ENCODE measurements around the gene TPCN2. TPM values are rescaled to one million over a fixed set of nuclear protein-coding genes. Genes with fewer than 3 reads are reported as not detected.

TPCN2 gene
- total and polyA plus RNA-seq, 2 donors from 2014 or later = 12.9 to 22.4 TPM

DNA sequence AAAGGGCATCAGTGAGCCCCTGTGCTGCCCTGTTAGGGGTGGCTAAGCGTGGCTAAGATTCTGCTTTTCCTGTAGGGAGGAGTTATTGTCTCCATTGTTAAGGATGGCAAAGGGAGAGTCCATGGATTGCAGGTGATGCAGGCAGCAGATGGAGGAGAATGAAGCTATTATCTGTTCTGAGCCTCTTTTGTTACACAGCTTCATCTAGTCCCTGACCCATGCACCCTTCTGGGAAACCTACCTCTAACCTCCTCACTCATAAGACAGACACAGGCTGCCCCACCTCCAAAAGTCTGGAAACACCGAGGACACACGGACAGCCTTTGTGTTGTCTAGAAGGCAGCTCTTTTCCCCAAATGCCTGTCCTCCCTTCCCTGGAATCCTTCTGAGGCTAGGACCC, 120.7 kb downstream of the TPCN2 start:
- no peak for FAIRE-seq
- intact Hi-C loops (cut with DNase I) = no loop called here
- no peak for DNase-seq

DNA sequence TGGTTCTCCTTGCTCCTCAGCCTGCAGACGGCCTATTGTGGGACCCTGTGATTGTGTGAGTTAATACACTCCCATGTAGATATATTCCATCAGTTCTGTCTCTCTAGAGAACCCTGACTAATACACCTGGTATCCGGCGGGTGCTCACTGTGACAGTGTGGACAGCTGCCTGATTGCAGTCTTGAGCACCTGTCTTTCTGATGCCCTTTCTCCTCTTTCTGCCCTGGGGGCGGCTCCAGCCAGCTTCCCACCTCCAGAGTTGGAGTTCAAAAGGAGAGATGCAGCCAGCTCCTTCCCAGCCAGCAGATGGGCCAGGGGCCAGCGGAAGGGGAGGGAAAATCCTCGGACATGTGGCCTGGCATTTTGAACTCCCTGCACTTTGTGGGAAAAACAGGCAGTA, 122.0 kb downstream of the TPCN2 start:
- intact Hi-C loops (cut with DNase I) = no loop called here
- TF ChIP-seq, protein P1, sequence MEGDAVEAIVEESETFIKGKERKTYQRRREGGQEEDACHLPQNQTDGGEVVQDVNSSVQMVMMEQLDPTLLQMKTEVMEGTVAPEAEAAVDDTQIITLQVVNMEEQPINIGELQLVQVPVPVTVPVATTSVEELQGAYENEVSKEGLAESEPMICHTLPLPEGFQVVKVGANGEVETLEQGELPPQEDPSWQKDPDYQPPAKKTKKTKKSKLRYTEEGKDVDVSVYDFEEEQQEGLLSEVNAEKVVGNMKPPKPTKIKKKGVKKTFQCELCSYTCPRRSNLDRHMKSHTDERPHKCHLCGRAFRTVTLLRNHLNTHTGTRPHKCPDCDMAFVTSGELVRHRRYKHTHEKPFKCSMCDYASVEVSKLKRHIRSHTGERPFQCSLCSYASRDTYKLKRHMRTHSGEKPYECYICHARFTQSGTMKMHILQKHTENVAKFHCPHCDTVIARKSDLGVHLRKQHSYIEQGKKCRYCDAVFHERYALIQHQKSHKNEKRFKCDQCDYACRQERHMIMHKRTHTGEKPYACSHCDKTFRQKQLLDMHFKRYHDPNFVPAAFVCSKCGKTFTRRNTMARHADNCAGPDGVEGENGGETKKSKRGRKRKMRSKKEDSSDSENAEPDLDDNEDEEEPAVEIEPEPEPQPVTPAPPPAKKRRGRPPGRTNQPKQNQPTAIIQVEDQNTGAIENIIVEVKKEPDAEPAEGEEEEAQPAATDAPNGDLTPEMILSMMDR (IDR thresholded peaks at IDR 0.05; ENCODE audit: borderline replicate concordance, extremely low read depth, insufficient read depth) = no peak
- H3K9ac ChIP-seq (ENCODE audit: low read length in 3 of 3) = no peak overlapping the region
- H3K36me3 ChIP-seq (ENCODE audit: control insufficient read depth in 2 of 3, insufficient read depth in 3 of 3, low read length in 3 of 3) = no peaks in the 10 kb centered on the region
- no peaks in the 10 kb centered on the region for H3K9me3 ChIP-seq (ENCODE audit: control insufficient read depth in 2 of 3, insufficient read depth in 1 of 3, low read length in 3 of 3)
- FAIRE-seq (no peak), DNase-seq (no peak)
- no peaks in the 10 kb centered on the region for H3K27me3 ChIP-seq (ENCODE audit: control insufficient read depth, insufficient read depth, low read length)
- no peak overlapping the region for H3K27ac ChIP-seq (ENCODE audit: low read depth in 2 of 2, low read length in 2 of 2)
- no peaks in the 10 kb centered on the region for H3K4me1 ChIP-seq (ENCODE audit: control insufficient read depth in 2 of 3, insufficient read depth in 2 of 3, low read depth in 1 of 3, low read length in 3 of 3)
- H3K4me3 ChIP-seq (ENCODE audit: low read length in 3 of 3) = no peak overlapping the region

More for the DNA sequence above, 120.7 kb downstream of the TPCN2 start:
- Histone ChIP-seq H3K9me3 (ENCODE audit: control insufficient read depth in 2 of 3, insufficient read depth in 1 of 3, low read length in 3 of 3) (no peaks in the 10 kb centered on the region), H3K27ac (ENCODE audit: low read depth in 2 of 2, low read length in 2 of 2) (no peak overlapping the region), H3K36me3 (ENCODE audit: control insufficient read depth in 2 of 3, insufficient read depth in 3 of 3, low read length in 3 of 3) (no peaks in the 10 kb centered on the region), H3K4me1 (ENCODE audit: control insufficient read depth in 2 of 3, insufficient read depth in 2 of 3, low read depth in 1 of 3, low read length in 3 of 3) (no peaks in the 10 kb centered on the region), H3K4me3 (ENCODE audit: low read length in 3 of 3) (no peak overlapping the region), H3K27me3 (ENCODE audit: control insufficient read depth, insufficient read depth, low read length) (no peaks in the 10 kb centered on the region), H3K9ac (ENCODE audit: low read length in 3 of 3) (no peak overlapping the region)
- TF ChIP-seq, protein P1 (IDR thresholded peaks at IDR 0.05; ENCODE audit: borderline replicate concordance, extremely low read depth, insufficient read depth) = no peak

DNA sequence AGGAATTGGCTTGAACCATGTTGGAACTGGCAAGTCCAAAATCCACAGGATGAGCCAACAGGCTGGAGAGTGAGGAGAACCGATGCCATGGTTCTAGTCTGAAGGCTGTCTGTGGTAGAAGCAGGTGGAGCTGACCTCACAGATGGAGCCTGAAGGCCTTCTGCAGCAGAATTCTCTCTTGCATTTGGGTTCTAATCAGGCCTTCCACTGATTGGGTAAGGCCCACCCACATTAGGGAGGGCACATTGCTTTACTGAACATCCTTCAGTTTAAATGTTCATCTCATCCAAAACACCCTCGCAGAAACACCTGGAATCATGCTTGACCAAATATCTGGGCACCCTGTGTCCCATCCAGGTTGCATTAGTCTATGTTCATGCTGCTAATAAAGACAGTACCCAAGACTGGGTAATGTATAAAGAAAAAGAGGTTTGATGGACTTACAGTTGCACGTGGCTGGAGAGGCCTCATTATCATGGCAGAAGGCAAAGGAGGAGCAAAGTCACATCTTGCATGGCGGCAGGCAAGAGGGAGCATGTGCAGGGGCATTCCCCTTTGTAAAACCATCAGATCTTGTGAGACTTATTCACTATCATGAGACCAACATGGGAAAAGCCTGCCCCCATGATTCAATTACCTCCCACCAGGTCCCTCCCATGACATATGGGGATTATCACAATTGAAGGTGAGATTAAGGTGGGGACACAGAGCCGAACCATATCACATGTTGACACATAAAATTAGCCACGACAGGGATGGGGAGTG, 122.9 kb downstream of the TPCN2 start:
- DNase-seq (no peak), FAIRE-seq (no peak)
- TF ChIP-seq, protein P1 (IDR thresholded peaks at IDR 0.05; ENCODE audit: borderline replicate concordance, extremely low read depth, insufficient read depth) = no peak
- Histone ChIP-seq H3K27ac (ENCODE audit: low read depth in 2 of 2, low read length in 2 of 2) (no peak overlapping the region), H3K27me3 (ENCODE audit: control insufficient read depth, insufficient read depth, low read length) (no peaks in the 10 kb centered on the region), H3K9me3 (ENCODE audit: control insufficient read depth in 2 of 3, insufficient read depth in 1 of 3, low read length in 3 of 3) (no peaks in the 10 kb centered on the region), H3K9ac (ENCODE audit: low read length in 3 of 3) (no peak overlapping the region), H3K36me3 (ENCODE audit: control insufficient read depth in 2 of 3, insufficient read depth in 3 of 3, low read length in 3 of 3) (no peaks in the 10 kb centered on the region), H3K4me1 (ENCODE audit: control insufficient read depth in 2 of 3, insufficient read depth in 2 of 3, low read depth in 1 of 3, low read length in 3 of 3) (no peaks in the 10 kb centered on the region), H3K4me3 (ENCODE audit: low read length in 3 of 3) (no peak overlapping the region)
- intact Hi-C loops (cut with DNase I) = no loop called here
